Neural progenitor cell (in vitro differentiated cells): Measurements from ENCODE around the gene FEM1B. TPM values are rescaled to one million over a fixed set of nuclear protein-coding genes. Genes with fewer than 3 reads are reported as not detected.

ENCODE experiments used
- DNase-seq: peaks from one replicate; pipeline ENCODE4 v3.0.0-alpha.2; 2016; ENCODE audit warnings: low spot score
- H2AFZ ChIP-seq: fragments of 200-600 bp; sonication (generic); replicated peaks from 2 replicates; pipeline ENCODE4 v1.6.1; 2016; ENCODE audit warnings: antibody characterized with exemption
- H3F3A ChIP-seq: fragments of 200-600 bp; sonication (generic); 2 replicates; pipeline ENCODE4 v1.6.1; 2016; ENCODE audit warnings: antibody characterized with exemption, low read depth
- H3K27ac ChIP-seq: fragments of 200-600 bp; sonication (generic); 2 replicates; pipeline ENCODE4 v1.5.1; 2016; ENCODE audit warnings: mild to moderate bottlenecking
- H3K27me3 ChIP-seq: fragments of 200-600 bp; sonication (generic); 2 replicates; pipeline ENCODE4 v1.6.1; 2016; ENCODE audit warnings: mild to moderate bottlenecking, moderate library complexity
- H3K36me3 ChIP-seq: fragments of 200-600 bp; sonication (generic); 2 replicates; pipeline ENCODE4 v1.5.1; 2016
- H3K4me1 ChIP-seq: fragments of 200-600 bp; sonication (generic); 2 replicates; pipeline ENCODE4 v1.6.1; 2016; ENCODE audit warnings: mixed run types
- H3K4me2 ChIP-seq: fragments of 200-600 bp; sonication (generic); 2 replicates; pipeline ENCODE4 v1.6.1; 2016
- H3K4me3 ChIP-seq: fragments of 200-600 bp; sonication (generic); 2 replicates; pipeline ENCODE4 v1.5.1; 2016
- H3K79me2 ChIP-seq: fragments of 200-600 bp; sonication (generic); 2 replicates; pipeline ENCODE4 v1.6.1; 2016; ENCODE audit warnings: low read depth
- H3K9ac ChIP-seq: fragments of 200-600 bp; sonication (generic); 2 replicates; pipeline ENCODE4 v1.6.1; 2016
- H3K9me3 ChIP-seq: fragments of 200-600 bp; sonication (generic); 2 replicates; pipeline ENCODE4 v1.5.1; 2016; ENCODE audit warnings: low read depth
- H4K20me1 ChIP-seq: fragments of 200-600 bp; sonication (generic); 2 replicates; pipeline ENCODE4 v1.6.1; 2016; ENCODE audit warnings: low read depth
- H3K27ac Mint-ChIP-seq: 3 replicates; pipeline ENCODE4 v1.8.0; 2021; ENCODE audit warnings: mixed read lengths
- H3K27me3 Mint-ChIP-seq: 2 replicates; pipeline ENCODE4 v1.8.0; 2022; ENCODE audit warnings: low read depth, mild to moderate bottlenecking, inconsistent platforms, moderate library complexity, mixed read lengths; ENCODE audit not compliant: insufficient read depth
- H3K36me3 Mint-ChIP-seq: 3 replicates; pipeline ENCODE4 v1.8.0; 2021; ENCODE audit warnings: mixed read lengths
- H3K4me1 Mint-ChIP-seq: 3 replicates; pipeline ENCODE4 v1.8.0; 2021; ENCODE audit warnings: mixed read lengths
- H3K4me3 Mint-ChIP-seq: 3 replicates; pipeline ENCODE4 v1.8.0; 2021; ENCODE audit warnings: mild to moderate bottlenecking, moderate library complexity, mixed read lengths
- H3K9me3 Mint-ChIP-seq: 3 replicates; pipeline ENCODE4 v1.8.0; 2020; ENCODE audit warnings: mixed read lengths
- EZH2 ChIP-seq: fragments of 200-600 bp; sonication (generic); IDR thresholded peaks from 2 replicates; pipeline ENCODE4 v1.6.1; 2017; ENCODE audit warnings: antibody characterized with exemption, mild to moderate bottlenecking, moderate library complexity
- EZH2phosphoT487 ChIP-seq: fragments of 200-600 bp; sonication (generic); IDR thresholded peaks from 2 replicates; pipeline ENCODE4 v1.6.1; 2017; ENCODE audit warnings: antibody characterized with exemption
- total RNA-seq: library from RNA; depleted of rRNA; stranded (reverse); fragments of >200 nt; gene quantifications from 2 replicates; pipeline ENCODE4 v1.2.3, GENCODE V29; 2015; ENCODE audit warnings: low replicate concordance
- TF ChIP-seq, protein P1 (sequence below): fragments of 200-600 bp; sonication (generic); IDR thresholded peaks from 2 replicates; pipeline ENCODE4 v1.5.1; 2017; ENCODE audit warnings: antibody characterized with exemption, mild to moderate bottlenecking

Gene FEM1B
- total RNA-seq, 1 donor from 2014 or later = 80.0 TPM

GRCh38 chr15:68333775-68334470 is 56.4 kb downstream of the FEM1B start:
- H3K9me3 ChIP-seq = no peaks in the 10 kb centered on the region
- H3K4me3 ChIP-seq = no peak overlapping the region
- no peak overlapping the region for H3K4me2 ChIP-seq
- Mint-ChIP-seq H3K4me1 (peaks cover 29% of the 10 kb centered on the region), H3K4me3 (no peak overlapping the region), H3K9me3 (no peaks in the 10 kb centered on the region), H3K27me3 (peaks cover 10% of the 10 kb centered on the region), H3K27ac (no peak overlapping the region), H3K36me3 (no peaks in the 10 kb centered on the region)
- no peak overlapping the region for H2AFZ ChIP-seq
- H3K27ac ChIP-seq = no peak overlapping the region
- TF ChIP-seq EZH2 = no peak
- TF ChIP-seq, protein P1, sequence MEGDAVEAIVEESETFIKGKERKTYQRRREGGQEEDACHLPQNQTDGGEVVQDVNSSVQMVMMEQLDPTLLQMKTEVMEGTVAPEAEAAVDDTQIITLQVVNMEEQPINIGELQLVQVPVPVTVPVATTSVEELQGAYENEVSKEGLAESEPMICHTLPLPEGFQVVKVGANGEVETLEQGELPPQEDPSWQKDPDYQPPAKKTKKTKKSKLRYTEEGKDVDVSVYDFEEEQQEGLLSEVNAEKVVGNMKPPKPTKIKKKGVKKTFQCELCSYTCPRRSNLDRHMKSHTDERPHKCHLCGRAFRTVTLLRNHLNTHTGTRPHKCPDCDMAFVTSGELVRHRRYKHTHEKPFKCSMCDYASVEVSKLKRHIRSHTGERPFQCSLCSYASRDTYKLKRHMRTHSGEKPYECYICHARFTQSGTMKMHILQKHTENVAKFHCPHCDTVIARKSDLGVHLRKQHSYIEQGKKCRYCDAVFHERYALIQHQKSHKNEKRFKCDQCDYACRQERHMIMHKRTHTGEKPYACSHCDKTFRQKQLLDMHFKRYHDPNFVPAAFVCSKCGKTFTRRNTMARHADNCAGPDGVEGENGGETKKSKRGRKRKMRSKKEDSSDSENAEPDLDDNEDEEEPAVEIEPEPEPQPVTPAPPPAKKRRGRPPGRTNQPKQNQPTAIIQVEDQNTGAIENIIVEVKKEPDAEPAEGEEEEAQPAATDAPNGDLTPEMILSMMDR = no peak
- TF ChIP-seq EZH2phosphoT487 = no peak
- H4K20me1 ChIP-seq = no peaks in the 10 kb centered on the region
- H3K36me3 ChIP-seq = no peaks in the 10 kb centered on the region
- H3K9ac ChIP-seq = no peak overlapping the region
- no peak for DNase-seq
- H3K27me3 ChIP-seq = no peaks in the 10 kb centered on the region
- no peaks in the 10 kb centered on the region for H3K79me2 ChIP-seq
- peaks cover 14% of the 10 kb centered on the region for H3F3A ChIP-seq
- H3K4me1 ChIP-seq = peaks cover 31% of the 10 kb centered on the region

GRCh38 chr15:68334661-68335124 is 57.1 kb downstream of the FEM1B start:
- Histone ChIP-seq H3K27me3 (no peaks in the 10 kb centered on the region), H3K27ac (no peak overlapping the region), H3K9me3 (no peaks in the 10 kb centered on the region), H4K20me1 (no peaks in the 10 kb centered on the region), H3K9ac (no peak overlapping the region), H3F3A (peaks cover 14% of the 10 kb centered on the region), H3K36me3 (no peaks in the 10 kb centered on the region), H3K4me1 (peaks cover 28% of the 10 kb centered on the region), H3K4me2 (no peak overlapping the region), H3K79me2 (no peaks in the 10 kb centered on the region), H3K4me3 (no peak overlapping the region), H2AFZ (no peak overlapping the region)
- Mint-ChIP-seq H3K9me3 (no peaks in the 10 kb centered on the region), H3K36me3 (no peaks in the 10 kb centered on the region), H3K27me3 (peaks cover 9% of the 10 kb centered on the region), H3K4me1 (peaks cover 24% of the 10 kb centered on the region), H3K4me3 (no peak overlapping the region), H3K27ac (no peak overlapping the region)
- DNase-seq = no peak
- no peak for TF ChIP-seq EZH2phosphoT487
- no peak for TF ChIP-seq EZH2
- TF ChIP-seq, protein P1 = no peak

DNA sequence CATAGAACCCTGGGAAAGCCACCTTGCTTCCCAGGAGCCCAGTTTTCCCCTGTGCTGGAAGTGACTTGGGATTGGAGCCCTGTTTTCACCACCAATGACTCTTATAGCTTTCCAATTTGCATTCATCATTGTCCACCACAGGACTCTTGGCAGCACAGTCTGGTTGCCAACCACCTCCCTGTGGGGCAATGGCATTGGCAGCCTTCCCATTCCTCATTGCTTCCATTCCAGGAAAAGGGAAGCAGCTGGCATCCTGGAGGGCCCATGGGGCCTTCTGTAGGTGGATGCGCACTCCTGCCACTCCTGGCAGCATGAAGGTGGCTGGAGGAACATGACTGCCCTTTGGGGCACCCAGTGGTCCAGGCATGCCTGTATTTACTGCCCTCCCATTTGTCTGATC is 57.7 kb downstream of the FEM1B start:
- H3K27ac ChIP-seq = no peak overlapping the region
- Mint-ChIP-seq H3K4me1 (peaks cover 23% of the 10 kb centered on the region), H3K36me3 (no peaks in the 10 kb centered on the region)

More for the DNA sequence above, 57.7 kb downstream of the FEM1B start:
- H3F3A ChIP-seq = peaks cover 14% of the 10 kb centered on the region
- TF ChIP-seq, protein P1 = no peak
- TF ChIP-seq EZH2 = no peak
- no peak for TF ChIP-seq EZH2phosphoT487
- no peaks in the 10 kb centered on the region for H4K20me1 ChIP-seq
- DNase-seq = no peak
- H3K9me3 ChIP-seq = no peaks in the 10 kb centered on the region
- no peak overlapping the region for H3K4me3 Mint-ChIP-seq
- peaks cover 23% of the 10 kb centered on the region for H3K4me1 ChIP-seq
- H3K4me3 ChIP-seq = no peak overlapping the region
- H3K79me2 ChIP-seq = no peaks in the 10 kb centered on the region
- H3K9ac ChIP-seq = no peak overlapping the region
- H3K4me2 ChIP-seq = no peak overlapping the region
- no peak overlapping the region for H3K27ac Mint-ChIP-seq
- H3K36me3 ChIP-seq = no peaks in the 10 kb centered on the region
- H2AFZ ChIP-seq = no peak overlapping the region
- H3K9me3 Mint-ChIP-seq = no peaks in the 10 kb centered on the region
- H3K27me3 ChIP-seq = no peaks in the 10 kb centered on the region
- H3K27me3 Mint-ChIP-seq = peaks cover 9% of the 10 kb centered on the region
